ENCODE results near the gene IQGAP3. TPM values are rescaled to one million over a fixed set of nuclear protein-coding genes. Genes with fewer than 3 reads are reported as not detected.
"Not testable (repeated sequence)": the region's sequence is repeated elsewhere in the genome, so short reads cannot be mapped to it uniquely, and the experiment has no call there.

The IQGAP3 gene
- total RNA-seq, 1 donor from 2014 or later, result 1.7 TPM

DNA sequence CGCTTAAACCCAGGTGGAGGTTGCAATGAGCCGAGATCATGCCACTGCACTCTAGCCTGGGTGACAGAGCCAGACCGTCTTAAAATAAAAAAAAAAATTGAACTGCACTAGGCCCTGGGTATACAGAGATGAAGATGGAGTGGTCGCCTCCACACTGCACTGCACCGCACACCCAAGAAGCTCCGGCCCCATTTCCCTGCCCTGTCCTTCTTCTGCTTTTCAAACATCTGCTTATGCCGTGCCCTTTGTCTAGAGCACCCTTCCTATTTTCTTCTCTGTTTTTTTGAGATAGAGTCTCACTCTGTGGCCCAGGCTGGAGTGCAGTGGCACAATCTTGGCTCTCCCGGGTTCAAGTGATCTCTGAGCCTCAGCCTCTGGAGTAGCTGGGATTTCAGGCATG, 17.4 kb downstream of the IQGAP3 start:
- TF ChIP-seq CTCF (IDR thresholded peaks at IDR 0.05), result no peak
- H3K4me3 ChIP-seq, result no peak overlapping the region
- intact Hi-C loops (cut with DNase I), result no loop called here
- no peaks in the 10 kb centered on the region for H3K36me3 ChIP-seq
- H3K4me1 ChIP-seq, result no peaks in the 10 kb centered on the region
- ATAC-seq, result no peak
- no peaks in the 10 kb centered on the region for H3K27me3 ChIP-seq (ENCODE audit: low read depth)
- no peak for DNase-seq
- no peak overlapping the region for H3K27ac ChIP-seq
- H3K9me3 ChIP-seq, result no peaks in the 10 kb centered on the region

GRCh38 chr1:156553860-156554485, 18.4 kb downstream of the IQGAP3 start:
- H3K27ac ChIP-seq, result no peak overlapping the region
- ATAC-seq (no peak), DNase-seq (no peak)
- H3K27me3 ChIP-seq (ENCODE audit: low read depth), result no peaks in the 10 kb centered on the region
- H3K4me3 ChIP-seq, result no peak overlapping the region
- no peaks in the 10 kb centered on the region for H3K9me3 ChIP-seq
- no peaks in the 10 kb centered on the region for H3K4me1 ChIP-seq
- no peaks in the 10 kb centered on the region for H3K36me3 ChIP-seq
- no peak for TF ChIP-seq CTCF (IDR thresholded peaks at IDR 0.05)
- intact Hi-C loops (cut with DNase I), result no loop called here

DNA sequence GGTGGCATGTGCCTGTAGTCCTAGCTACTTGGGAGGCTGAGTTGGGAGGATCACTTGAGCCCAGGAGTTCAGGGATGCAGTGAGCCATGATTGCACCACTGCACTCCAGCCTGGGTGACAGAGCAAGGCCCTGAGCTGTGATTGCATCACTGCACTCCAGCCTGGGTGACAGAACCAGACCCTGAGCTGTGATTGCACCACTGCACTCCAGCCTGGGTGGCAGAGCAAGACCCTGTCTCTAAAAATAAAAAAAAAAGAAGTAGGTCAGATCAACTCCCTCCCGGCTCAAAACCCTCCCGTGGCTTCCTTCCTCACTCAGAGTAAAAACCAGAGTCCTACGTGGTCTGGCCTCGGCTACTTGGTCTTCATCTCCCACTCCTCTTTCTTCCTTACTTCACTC, 19.4 kb downstream of the IQGAP3 start:
- H3K4me1 ChIP-seq; H3K9me3 ChIP-seq; H3K27me3 ChIP-seq (ENCODE audit: low read depth); H3K36me3 ChIP-seq; H3K27ac ChIP-seq; H3K4me3 ChIP-seq; intact Hi-C loops (cut with DNase I): not testable (repeated sequence)
- peak; percentile 81 for DNase-seq
- peak; percentile 76 to 78 for ATAC-seq

DNA sequence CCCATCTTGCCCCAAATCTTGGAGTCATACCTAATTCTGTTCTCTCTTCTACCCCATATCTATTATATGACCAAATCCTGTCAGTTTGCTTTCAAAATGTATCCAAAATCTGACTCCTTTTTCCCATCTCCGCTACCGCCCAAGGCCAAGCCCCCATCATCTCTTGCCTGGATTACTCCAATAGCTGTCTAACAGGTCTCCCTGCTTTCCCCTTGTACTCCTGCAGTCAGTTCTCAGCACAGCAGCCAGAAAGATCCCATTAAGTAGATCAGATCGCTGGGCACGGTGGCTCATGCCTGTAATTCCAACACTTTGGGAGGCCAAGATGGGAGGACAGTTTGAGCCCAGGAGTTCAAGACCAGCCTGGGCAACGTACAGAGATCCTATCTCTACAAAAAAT, 19.8 kb downstream of the IQGAP3 start:
- no peaks in the 10 kb centered on the region for H3K4me1 ChIP-seq
- no peaks in the 10 kb centered on the region for H3K27me3 ChIP-seq (ENCODE audit: low read depth)
- H3K27ac ChIP-seq, result no peak overlapping the region
- DNase-seq (no peak), ATAC-seq (no peak)
- TF ChIP-seq CTCF (IDR thresholded peaks at IDR 0.05), result no peak
- no peaks in the 10 kb centered on the region for H3K36me3 ChIP-seq
- no peak overlapping the region for H3K4me3 ChIP-seq
- intact Hi-C loops (cut with DNase I), result no loop called here
- H3K9me3 ChIP-seq, result no peaks in the 10 kb centered on the region

DNA sequence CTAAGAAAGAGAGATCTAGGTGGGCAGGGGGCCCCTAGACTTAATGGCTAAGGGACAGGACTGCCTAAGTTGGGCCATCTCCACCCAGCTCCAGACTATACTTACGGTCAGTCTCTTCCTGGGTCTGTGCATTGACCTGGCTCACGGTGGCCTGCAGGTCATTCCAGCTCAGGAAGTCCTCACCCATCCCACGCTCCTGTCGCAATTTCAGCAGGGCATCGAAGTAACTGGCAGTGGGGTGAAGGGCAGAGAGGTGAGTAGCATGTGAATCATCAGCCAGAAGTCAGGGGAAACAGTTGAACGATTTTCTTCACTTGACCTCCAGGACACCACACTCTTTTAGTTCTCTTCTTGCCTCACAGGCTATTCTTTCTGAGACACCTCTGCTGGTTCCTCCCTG, 20.5 kb downstream of the IQGAP3 start:
- intact Hi-C loops (cut with DNase I), result no loop called here
- Histone ChIP-seq H3K27ac (no peak overlapping the region), H3K27me3 (ENCODE audit: low read depth) (no peaks in the 10 kb centered on the region), H3K36me3 (no peaks in the 10 kb centered on the region), H3K4me3 (no peak overlapping the region), H3K9me3 (no peaks in the 10 kb centered on the region), H3K4me1 (no peaks in the 10 kb centered on the region)
- ATAC-seq (peak in 1 of 2 donors; percentile 20), DNase-seq (no peak)
- TF ChIP-seq CTCF (IDR thresholded peaks at IDR 0.05), result no peak

DNA sequence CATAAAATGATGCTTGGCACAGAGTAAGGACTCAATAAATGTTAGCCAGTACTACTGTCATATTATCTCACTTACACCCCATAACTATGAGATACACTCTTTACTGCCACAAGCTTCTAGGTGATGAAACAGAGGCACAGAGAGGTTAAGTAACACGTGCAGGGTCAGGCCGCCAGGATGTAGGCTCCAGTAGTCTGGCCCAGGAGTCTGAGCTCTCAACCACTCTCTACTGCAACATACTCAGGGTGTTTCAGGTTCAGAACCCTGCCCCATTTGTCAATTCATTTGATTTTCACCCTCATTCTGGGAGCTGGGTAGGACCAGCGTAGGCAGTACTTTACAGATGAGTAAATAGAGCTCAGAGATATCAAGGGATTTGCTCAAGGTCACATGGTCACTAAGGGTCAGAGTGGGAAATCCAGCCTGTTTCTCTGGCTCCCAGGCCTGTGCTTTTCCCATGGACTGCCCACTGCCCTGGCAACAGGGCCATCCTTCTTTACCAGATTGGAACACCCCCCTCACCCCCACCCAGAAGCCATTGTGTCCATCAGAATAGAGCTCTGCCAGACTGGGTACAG, 21.2 kb downstream of the IQGAP3 start:
- Histone ChIP-seq H3K36me3 (no peaks in the 10 kb centered on the region), H3K9me3 (no peaks in the 10 kb centered on the region), H3K27me3 (ENCODE audit: low read depth) (no peaks in the 10 kb centered on the region), H3K4me1 (no peaks in the 10 kb centered on the region), H3K4me3 (no peak overlapping the region), H3K27ac (no peak overlapping the region)
- intact Hi-C loops (cut with DNase I), result no loop called here
- no peak for TF ChIP-seq CTCF (IDR thresholded peaks at IDR 0.05)
- DNase-seq (no peak), ATAC-seq (no peak)
